Measurements from ENCODE around the gene PTP4A2. TPM values are rescaled to one million over a fixed set of nuclear protein-coding genes. Genes with fewer than 3 reads are reported as not detected.
"Not testable (repeated sequence)": the region's sequence is repeated elsewhere in the genome, so short reads cannot be mapped to it uniquely, and the experiment has no call there.

Gene PTP4A2
- total and polyA plus RNA-seq, 4 donors, result 72.0 to 244 (median 188) TPM

- Histone ChIP-seq H3K9me3 (ENCODE audit: control insufficient read depth, low read length) (no peaks in the 10 kb centered on the region), H3K4me3 (ENCODE audit: low read length in 2 of 2) (no peak overlapping the region), H3K36me3 (ENCODE audit: control insufficient read depth in 1 of 2, insufficient read depth in 2 of 2, low read length in 1 of 2) (no peaks in the 10 kb centered on the region), H3K4me1 (ENCODE audit: control insufficient read depth in 1 of 2, insufficient read depth in 2 of 2, low read length in 2 of 2) (peaks cover 2 to 5% of the 10 kb centered on the region in 2 donors), H3K27me3 (ENCODE audit: control insufficient read depth in 1 of 2, insufficient read depth in 2 of 2, low read length in 1 of 2) (no peaks in the 10 kb centered on the region), H3K27ac (ENCODE audit: low read depth in 1 of 2, low read length in 2 of 2) (no peak overlapping the region)
- 26 to 28% methylated on average over 2 of the region's 2 CpGs for WGBS, 2 donors
- ATAC-seq (ENCODE audit: low FRiP score) (no peak), DNase-seq (no peak)
- intact Hi-C loops (cut with DNase I), result no loop called here
Measured at GRCh38 chr1:31931593-31932225, 6.5 kb downstream of the PTP4A2 start.

GRCh38 chr1:31930836-31931592 lies 7.2 kb downstream of the PTP4A2 start:
- Histone ChIP-seq H3K4me1 (ENCODE audit: control insufficient read depth in 1 of 2, insufficient read depth in 2 of 2, low read length in 2 of 2) (peaks cover 2 to 5% of the 10 kb centered on the region in 2 donors), H3K27me3 (ENCODE audit: control insufficient read depth in 1 of 2, insufficient read depth in 2 of 2, low read length in 1 of 2) (no peaks in the 10 kb centered on the region), H3K27ac (ENCODE audit: low read depth in 1 of 2, low read length in 2 of 2) (no peak overlapping the region), H3K36me3 (ENCODE audit: control insufficient read depth in 1 of 2, insufficient read depth in 2 of 2, low read length in 1 of 2) (no peaks in the 10 kb centered on the region), H3K4me3 (ENCODE audit: low read length in 2 of 2) (no peak overlapping the region), H3K9me3 (ENCODE audit: control insufficient read depth, low read length) (no peaks in the 10 kb centered on the region)
- intact Hi-C loops (cut with DNase I), result no loop called here
- 36 to 42% methylated on average over 7 of the region's 7 CpGs for WGBS, 2 donors
- ATAC-seq (ENCODE audit: low FRiP score) (no peak), DNase-seq (no peak)

- H3K4me3 ChIP-seq (ENCODE audit: low read length in 2 of 2), result no peak overlapping the region
- H3K36me3 ChIP-seq (ENCODE audit: control insufficient read depth in 1 of 2, insufficient read depth in 2 of 2, low read length in 1 of 2), result no peaks in the 10 kb centered on the region
- peaks cover 3 to 6% of the 10 kb centered on the region in 2 donors for H3K4me1 ChIP-seq (ENCODE audit: control insufficient read depth in 1 of 2, insufficient read depth in 2 of 2, low read length in 2 of 2)
- no peaks in the 10 kb centered on the region for H3K9me3 ChIP-seq (ENCODE audit: control insufficient read depth, low read length)
- H3K27ac ChIP-seq (ENCODE audit: low read depth in 1 of 2, low read length in 2 of 2), result no peak overlapping the region
- intact Hi-C loops (cut with DNase I), result loop anchor here (5.0 kb wide), 1 partner anchor 35 kb away; no protein-coding TSS in a partner anchor
- DNase-seq, result no peak
- 81 to 84% methylated on average over 3 of the region's 3 CpGs for WGBS, 2 donors
- no peaks in the 10 kb centered on the region for H3K27me3 ChIP-seq (ENCODE audit: control insufficient read depth in 1 of 2, insufficient read depth in 2 of 2, low read length in 1 of 2)
- no peak for ATAC-seq (ENCODE audit: low FRiP score)
Measured at GRCh38 chr1:31927661-31927980, 10.5 kb downstream of the PTP4A2 start.

GRCh38 chr1:31926853-31927660 lies 11.1 kb downstream of the PTP4A2 start:
- intact Hi-C loops (cut with DNase I), result loop anchor here (5.0 kb wide), 1 partner anchor 35 kb away; no protein-coding TSS in a partner anchor
- H3K27ac ChIP-seq (ENCODE audit: low read depth in 1 of 2, low read length in 2 of 2), result no peak overlapping the region
- no peak overlapping the region for H3K4me3 ChIP-seq (ENCODE audit: low read length in 2 of 2)
- DNase-seq, result no peak
- WGBS, 2 donors, result 90% methylated on average over 8 of the region's 8 CpGs
- no peaks in the 10 kb centered on the region for H3K27me3 ChIP-seq (ENCODE audit: control insufficient read depth in 1 of 2, insufficient read depth in 2 of 2, low read length in 1 of 2)
- H3K36me3 ChIP-seq (ENCODE audit: control insufficient read depth in 1 of 2, insufficient read depth in 2 of 2, low read length in 1 of 2), result no peaks in the 10 kb centered on the region
- H3K9me3 ChIP-seq (ENCODE audit: control insufficient read depth, low read length), result no peaks in the 10 kb centered on the region
- peaks cover 2 to 6% of the 10 kb centered on the region in 2 donors for H3K4me1 ChIP-seq (ENCODE audit: control insufficient read depth in 1 of 2, insufficient read depth in 2 of 2, low read length in 2 of 2)
- no peak for ATAC-seq (ENCODE audit: low FRiP score)

- no peak for DNase-seq
- intact Hi-C loops (cut with DNase I), result loop anchor here (5.0 kb wide), 1 partner anchor 36 kb away; no protein-coding TSS in a partner anchor
- H3K9me3 ChIP-seq (ENCODE audit: control insufficient read depth, low read length), result no peaks in the 10 kb centered on the region
- H3K27ac ChIP-seq (ENCODE audit: low read depth in 1 of 2, low read length in 2 of 2), result no peak overlapping the region
- no peaks in the 10 kb centered on the region for H3K27me3 ChIP-seq (ENCODE audit: control insufficient read depth in 1 of 2, insufficient read depth in 2 of 2, low read length in 1 of 2)
- no peak for ATAC-seq (ENCODE audit: low FRiP score)
- no peaks in the 10 kb centered on the region for H3K36me3 ChIP-seq (ENCODE audit: control insufficient read depth in 1 of 2, insufficient read depth in 2 of 2, low read length in 1 of 2)
- WGBS, 2 donors, result 68 to 70% methylated on average over 2 of the region's 2 CpGs
- H3K4me3 ChIP-seq (ENCODE audit: low read length in 2 of 2), result no peak overlapping the region
- H3K4me1 ChIP-seq (ENCODE audit: control insufficient read depth in 1 of 2, insufficient read depth in 2 of 2, low read length in 2 of 2), result peaks cover 2 to 6% of the 10 kb centered on the region in 2 donors
Measured at GRCh38 chr1:31926252-31926651, 11.9 kb downstream of the PTP4A2 start.

- not testable (repeated sequence) for H3K27ac ChIP-seq (ENCODE audit: low read depth in 1 of 2, low read length in 2 of 2); H3K4me1 ChIP-seq (ENCODE audit: control insufficient read depth in 1 of 2, insufficient read depth in 2 of 2, low read length in 2 of 2); H3K27me3 ChIP-seq (ENCODE audit: control insufficient read depth in 1 of 2, insufficient read depth in 2 of 2, low read length in 1 of 2); H3K9me3 ChIP-seq (ENCODE audit: control insufficient read depth, low read length); H3K36me3 ChIP-seq (ENCODE audit: control insufficient read depth in 1 of 2, insufficient read depth in 2 of 2, low read length in 1 of 2); DNase-seq; ATAC-seq (ENCODE audit: low FRiP score); H3K4me3 ChIP-seq (ENCODE audit: low read length in 2 of 2)
- WGBS, 2 donors, result 84 to 90% methylated on average over 13 of the region's 13 CpGs
- intact Hi-C loops (cut with DNase I), result loop anchor here (5.0 kb wide), 1 partner anchor 36 kb away; no protein-coding TSS in a partner anchor
Measured at GRCh38 chr1:31925824-31926223, 12.3 kb downstream of the PTP4A2 start.

GRCh38 chr1:31924839-31925238 lies 13.3 kb downstream of the PTP4A2 start:
- no peaks in the 10 kb centered on the region for H3K27me3 ChIP-seq (ENCODE audit: control insufficient read depth in 1 of 2, insufficient read depth in 2 of 2, low read length in 1 of 2)
- ATAC-seq (ENCODE audit: low FRiP score) (no peak), DNase-seq (no peak)
- H3K9me3 ChIP-seq (ENCODE audit: control insufficient read depth, low read length), result no peaks in the 10 kb centered on the region
- H3K4me3 ChIP-seq (ENCODE audit: low read length in 2 of 2), result no peak overlapping the region
- no peak overlapping the region for H3K27ac ChIP-seq (ENCODE audit: low read depth in 1 of 2, low read length in 2 of 2)
- WGBS, 2 donors, result 16 to 22% methylated on average over 1 of the region's 1 CpG
- H3K36me3 ChIP-seq (ENCODE audit: control insufficient read depth in 1 of 2, insufficient read depth in 2 of 2, low read length in 1 of 2), result no peaks in the 10 kb centered on the region
- H3K4me1 ChIP-seq (ENCODE audit: control insufficient read depth in 1 of 2, insufficient read depth in 2 of 2, low read length in 2 of 2), result peaks cover 2 to 6% of the 10 kb centered on the region in 2 donors
- intact Hi-C loops (cut with DNase I), result loop anchor here (5.0 kb wide), 1 partner anchor 37 kb away; no protein-coding TSS in a partner anchor

GRCh38 chr1:31923901-31924535 lies 14.2 kb downstream of the PTP4A2 start:
- H3K4me1 ChIP-seq (ENCODE audit: control insufficient read depth in 1 of 2, insufficient read depth in 2 of 2, low read length in 2 of 2), result peaks cover 2 to 6% of the 10 kb centered on the region in 2 donors
- H3K36me3 ChIP-seq (ENCODE audit: control insufficient read depth in 1 of 2, insufficient read depth in 2 of 2, low read length in 1 of 2), result no peaks in the 10 kb centered on the region
- no peak overlapping the region for H3K27ac ChIP-seq (ENCODE audit: low read depth in 1 of 2, low read length in 2 of 2)
- H3K27me3 ChIP-seq (ENCODE audit: control insufficient read depth in 1 of 2, insufficient read depth in 2 of 2, low read length in 1 of 2), result no peaks in the 10 kb centered on the region
- no peak for ATAC-seq (ENCODE audit: low FRiP score)
- intact Hi-C loops (cut with DNase I), result no loop called here
- no peak for DNase-seq
- 47 to 51% methylated on average over 2 of the region's 2 CpGs for WGBS, 2 donors
- H3K9me3 ChIP-seq (ENCODE audit: control insufficient read depth, low read length), result no peaks in the 10 kb centered on the region
- H3K4me3 ChIP-seq (ENCODE audit: low read length in 2 of 2), result no peak overlapping the region
